Femur (tissue), 1 donor: ENCODE measurements around the gene CTBP2.
A peak's percentile ranks its signal among the peaks of the same experiment; 100 is the strongest.
"Not testable (repeated sequence)": the region's sequence is repeated elsewhere in the genome, so short reads cannot be mapped to it uniquely, and the experiment has no call there.

Source experiments
- DNase-seq: peaks from one replicate; pipeline ENCODE4 v3.0.0-alpha.2; 2017

The CTBP2 gene

DNA sequence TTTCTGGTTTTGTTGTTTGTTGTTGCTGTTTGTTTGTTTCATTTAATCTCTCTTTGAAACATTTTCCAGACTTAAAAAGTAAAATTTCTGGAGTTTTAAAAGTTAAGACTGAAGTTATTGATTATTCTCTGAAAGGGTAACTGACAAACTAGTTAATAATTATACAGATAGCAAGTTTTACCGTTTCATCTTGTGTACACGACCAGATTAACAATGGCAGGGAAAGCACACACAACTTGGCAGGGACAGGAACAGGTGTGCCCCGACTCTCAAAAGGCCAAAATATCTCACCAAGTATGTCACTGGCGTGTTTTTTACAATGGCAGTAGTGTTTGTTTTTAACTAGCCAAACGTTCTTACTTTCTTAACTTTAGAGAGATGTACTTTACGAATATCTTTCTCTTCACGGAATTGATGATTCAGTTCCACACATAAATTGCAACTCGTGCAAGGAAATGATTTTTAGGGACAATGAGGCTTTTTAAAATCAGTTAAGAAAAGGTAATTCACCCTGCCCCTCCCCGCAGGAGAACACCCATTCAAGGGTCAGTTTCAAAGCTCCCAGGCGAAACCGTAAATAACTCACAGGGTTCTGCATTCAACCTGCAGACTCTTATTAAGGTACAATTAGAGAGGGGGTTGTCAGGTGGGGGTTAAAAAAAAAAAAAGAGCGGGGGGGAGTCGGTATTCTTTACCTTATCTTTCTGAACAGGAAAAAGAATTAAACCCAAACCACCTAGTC is 3.5 kb downstream of the CTBP2 start:
- no peak for DNase-seq

DNA sequence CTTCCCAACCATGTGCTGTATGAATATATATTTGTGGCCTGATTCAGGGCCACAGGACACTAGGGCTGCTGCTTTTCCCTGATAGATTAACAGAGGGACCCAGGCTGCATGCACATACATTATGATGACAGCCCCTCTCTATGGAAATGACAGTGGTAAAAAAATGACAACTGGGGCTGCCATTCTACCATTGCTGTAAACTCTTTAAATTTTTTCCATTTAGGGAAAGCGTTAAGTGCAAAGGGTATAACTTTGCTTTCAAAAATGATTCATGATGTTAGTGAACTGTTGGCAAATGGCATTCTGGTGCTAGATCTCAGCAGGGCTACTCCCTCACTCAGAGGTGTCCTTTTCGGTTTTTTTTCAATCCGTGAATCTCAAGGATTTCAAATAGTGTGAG is 4.2 kb downstream of the CTBP2 start:
- DNase-seq = no peak

GRCh38 chr10:125155101-125155500 is 5.3 kb downstream of the CTBP2 start:
- no peak for DNase-seq

DNA sequence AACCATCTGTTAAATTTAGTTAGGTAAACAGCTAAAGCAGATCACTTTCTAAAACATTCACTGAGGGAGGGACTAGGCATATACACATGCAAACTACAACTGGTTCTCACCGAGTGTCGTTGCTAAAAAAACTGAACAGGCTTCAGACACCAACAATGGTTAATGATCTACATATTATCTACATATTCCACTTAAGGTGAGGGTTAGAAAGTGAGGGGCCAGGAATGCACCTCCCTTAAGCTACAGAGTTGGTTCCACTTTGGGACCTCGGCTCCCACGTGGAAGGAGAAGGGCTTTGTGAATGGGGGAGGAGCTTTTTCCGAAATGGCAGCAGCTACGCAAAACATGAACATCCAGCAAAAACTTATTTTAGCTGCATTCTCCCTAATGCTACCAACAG is 5.8 kb downstream of the CTBP2 start:
- no peak for DNase-seq

DNA sequence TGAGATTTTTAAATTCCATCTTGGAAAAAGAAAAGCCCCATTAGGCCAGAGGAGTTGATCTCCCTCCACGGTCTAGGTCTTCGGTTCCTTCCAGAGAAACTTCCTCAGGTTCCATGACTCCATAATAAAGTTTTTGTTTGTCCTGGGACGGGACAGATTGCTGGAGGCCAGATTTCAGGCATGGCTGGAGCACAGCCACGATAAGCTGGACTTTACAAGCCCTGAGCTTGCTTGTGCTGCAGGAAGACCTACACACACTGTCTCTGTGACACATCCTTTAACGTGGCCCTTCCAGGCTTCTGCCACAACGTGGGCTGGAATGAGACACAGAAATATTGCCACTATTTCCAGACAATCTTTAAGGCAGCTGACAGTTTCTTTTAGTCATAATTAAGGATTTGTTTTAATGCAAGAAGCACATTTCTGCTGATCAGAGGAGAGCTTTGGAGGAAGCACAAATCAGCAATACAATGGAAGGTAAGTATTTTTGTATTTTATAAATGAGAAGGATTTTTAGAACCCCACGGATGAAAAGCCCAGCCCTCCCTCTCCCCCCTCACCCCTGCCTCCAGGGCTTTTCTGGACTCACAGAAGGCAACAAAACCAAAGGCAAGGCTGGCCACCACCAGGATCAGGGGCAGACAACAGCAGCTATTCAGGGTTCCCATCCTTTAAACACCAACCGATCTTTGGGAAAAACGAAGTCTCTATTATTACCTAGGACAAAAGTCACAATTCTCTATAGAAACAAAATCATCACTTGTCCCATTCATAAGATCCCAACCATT is 6.5 kb downstream of the CTBP2 start:
- no peak for DNase-seq

DNA sequence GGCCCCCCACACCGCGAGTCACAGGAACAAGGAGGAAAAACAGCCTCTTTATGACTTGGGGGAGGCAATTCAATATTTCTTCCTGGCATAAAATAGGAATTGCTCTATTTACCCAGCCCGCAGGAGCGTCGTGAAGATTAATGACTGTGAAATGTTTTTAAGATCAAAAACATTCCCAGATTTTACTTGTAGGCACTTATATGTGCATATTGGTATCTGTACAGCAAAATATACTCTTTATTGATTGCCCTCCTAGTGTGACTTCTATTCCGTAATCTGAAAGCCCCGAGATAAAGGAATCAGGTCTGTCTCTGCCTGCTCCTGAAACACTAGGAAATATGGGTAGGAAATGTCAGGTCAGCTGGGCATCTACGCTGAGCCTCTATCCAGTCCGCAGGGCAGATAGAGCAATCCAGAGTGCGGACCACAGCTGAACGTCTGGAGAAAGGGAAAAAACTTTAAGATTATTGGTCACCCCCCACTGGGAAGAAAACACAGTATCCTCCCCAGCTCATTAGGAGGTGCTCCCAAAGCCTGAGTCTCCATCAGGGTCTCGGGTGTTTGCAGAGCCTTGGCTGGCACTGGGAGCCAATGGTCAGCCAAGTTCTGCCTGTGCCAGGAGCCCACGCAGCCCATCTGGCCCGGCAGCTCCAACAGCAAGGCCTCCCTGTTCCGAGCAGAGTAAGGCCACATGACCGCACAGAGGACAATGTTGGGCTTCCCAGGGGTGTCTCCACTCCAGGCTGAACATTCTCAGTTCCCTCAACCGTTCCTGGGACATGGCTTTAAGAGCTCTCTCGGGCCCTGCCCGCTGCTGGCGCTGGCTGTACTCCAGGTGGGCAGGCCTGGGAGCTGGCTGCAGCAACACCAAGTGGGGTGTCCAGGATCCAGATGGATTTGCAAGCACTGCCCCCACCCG is 7.7 kb downstream of the CTBP2 start:
- DNase-seq = peak; percentile 55

- no peak for DNase-seq
Measured at GRCh38 chr10:125151553-125152449, 8.6 kb downstream of the CTBP2 start.

GRCh38 chr10:125151170-125151552 is 9.2 kb downstream of the CTBP2 start:
- DNase-seq = no peak

DNA sequence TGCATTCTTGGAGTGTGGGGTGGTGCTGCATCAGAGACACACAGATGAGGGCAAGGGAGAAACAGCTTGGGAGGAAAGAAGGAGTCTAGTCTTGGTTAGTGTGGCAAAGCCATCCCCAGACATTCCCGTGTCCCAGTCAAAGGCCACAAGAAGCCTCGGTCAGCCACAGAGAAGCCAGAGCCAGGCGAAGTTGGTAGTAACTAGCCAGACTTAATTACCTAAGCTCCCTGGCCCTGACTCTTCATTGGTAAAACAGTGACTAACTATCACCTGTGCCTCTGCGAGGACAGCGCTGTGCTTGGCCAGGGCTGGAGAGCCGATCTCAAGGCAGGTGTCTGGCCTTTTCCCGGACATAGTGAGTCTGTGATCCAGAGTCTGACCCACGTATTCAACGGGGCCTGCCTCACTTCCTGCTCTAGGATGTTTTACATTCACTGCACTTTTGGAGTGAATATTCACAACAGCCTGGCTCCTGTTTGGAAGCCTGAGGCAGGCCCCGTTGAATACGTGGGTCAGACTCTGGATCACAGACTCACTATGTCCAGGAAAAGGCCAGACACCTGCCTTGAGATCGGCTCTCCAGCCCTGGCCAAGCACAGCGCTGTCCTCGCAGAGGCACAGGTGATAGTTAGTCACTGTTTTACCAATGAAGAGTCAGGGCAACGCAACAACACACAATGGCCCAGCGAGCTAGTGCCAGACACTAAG is 9.8 kb downstream of the CTBP2 start:
- not testable (repeated sequence) for DNase-seq

GRCh38 chr10:125149680-125150047 is 10.7 kb downstream of the CTBP2 start:
- DNase-seq = no peak

GRCh38 chr10:125149036-125149679 is 11.2 kb downstream of the CTBP2 start:
- no peak for DNase-seq

- no peak for DNase-seq
Measured at GRCh38 chr10:125148528-125148927, 11.8 kb downstream of the CTBP2 start.

DNA sequence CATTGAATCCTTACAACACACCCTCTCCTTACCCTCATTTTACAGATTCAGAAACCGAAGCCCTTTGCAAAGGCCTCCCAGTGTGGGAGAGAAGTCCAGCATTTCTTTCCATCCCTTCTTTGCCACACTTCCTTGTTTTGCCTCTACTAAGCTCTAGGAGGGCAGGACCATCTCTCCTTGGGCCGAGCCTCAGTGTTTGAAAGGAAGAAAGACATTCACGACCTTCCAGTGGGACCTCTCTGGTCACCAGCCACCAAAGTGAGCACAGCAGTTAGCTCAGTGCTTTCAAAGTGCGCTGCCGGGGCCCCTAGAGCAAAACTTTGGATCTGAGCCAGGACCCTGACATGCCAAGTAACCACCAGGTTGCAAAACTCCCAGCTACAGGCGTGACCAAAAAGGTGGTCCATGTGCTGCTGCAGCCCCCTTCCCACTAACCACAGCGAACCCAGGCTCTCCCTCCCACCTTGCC is 12.4 kb downstream of the CTBP2 start:
- DNase-seq = peak; percentile 50

- no peak for DNase-seq
Measured at GRCh38 chr10:125146791-125147579, 13.4 kb downstream of the CTBP2 start.

GRCh38 chr10:125145636-125146035 is 14.7 kb downstream of the CTBP2 start:
- no peak for DNase-seq

DNA sequence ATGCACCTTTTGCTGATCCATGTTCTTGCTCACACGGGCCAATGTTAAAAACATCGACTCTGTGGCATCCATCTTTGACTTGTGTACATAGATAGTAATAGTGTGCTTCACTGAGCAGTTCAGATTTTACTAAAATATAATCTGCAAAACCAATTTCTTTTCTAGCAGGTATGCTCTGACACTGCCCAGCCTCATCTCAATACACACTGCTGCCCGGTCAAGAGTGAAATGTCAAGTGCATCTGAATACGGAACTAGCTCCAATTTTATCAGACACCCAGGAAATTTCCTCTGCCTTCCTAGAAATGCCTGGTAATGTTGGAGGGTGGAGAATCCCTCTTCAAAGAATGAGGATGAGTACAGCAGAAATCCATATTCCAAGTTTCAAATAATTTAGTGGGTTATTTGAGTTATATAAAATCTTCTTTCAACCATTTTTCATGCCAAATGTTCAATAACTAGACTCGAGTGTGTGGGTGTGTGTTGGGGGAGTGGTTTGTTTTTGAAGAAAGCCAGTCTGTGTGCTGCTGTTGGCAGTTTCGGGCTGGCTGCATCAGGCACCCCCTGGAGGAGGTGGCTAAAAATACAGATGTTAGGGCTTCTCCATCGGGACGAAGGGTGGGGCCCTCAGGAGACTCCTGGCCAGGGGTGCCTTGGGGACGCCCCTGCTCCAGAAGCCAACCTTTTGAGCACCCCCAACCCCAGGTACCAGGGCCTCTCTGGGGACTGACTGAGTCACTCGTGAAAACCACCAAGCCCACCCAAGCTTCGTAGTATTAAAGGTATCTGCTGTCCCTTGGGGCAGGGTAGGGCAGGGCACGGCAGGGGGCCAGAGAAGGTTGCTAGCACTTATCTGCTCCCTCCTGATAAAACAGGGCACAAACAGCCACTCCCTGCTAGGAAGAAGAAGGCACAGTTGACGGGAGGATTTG is 15.4 kb downstream of the CTBP2 start:
- DNase-seq = peak; percentile 46

DNA sequence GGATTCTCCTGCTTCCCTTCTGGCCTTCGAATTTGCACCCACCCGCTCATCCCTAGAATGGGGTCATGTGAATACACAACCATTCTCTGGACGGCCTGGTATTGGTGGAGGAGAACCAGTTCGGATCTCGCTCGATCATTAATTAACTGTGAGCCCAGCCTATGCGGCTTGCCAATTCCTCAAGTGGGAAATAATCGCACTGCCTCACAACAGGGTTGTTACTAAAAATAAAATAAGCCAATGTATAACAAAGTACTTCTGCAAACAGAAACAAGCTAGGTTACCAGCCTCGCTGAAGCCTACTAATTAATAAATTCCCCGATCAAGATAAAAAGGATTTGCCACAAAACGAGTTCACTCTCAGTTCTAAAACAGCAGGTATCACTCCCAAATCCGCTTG is 16.2 kb downstream of the CTBP2 start:
- DNase-seq = no peak

GRCh38 chr10:125142946-125143345 is 17.4 kb downstream of the CTBP2 start:
- DNase-seq = no peak
